ENCODE data around the gene ADAMTS19.

- no peak for TF ChIP-seq REST (IDR thresholded peaks at IDR 0.05; ENCODE audit: insufficient read depth in 1 of 2, low read depth in 2 of 2, low read length in 2 of 2)
- no peak for TF ChIP-seq TAF1 (IDR thresholded peaks at IDR 0.05; ENCODE audit: borderline replicate concordance, insufficient read depth, low read length)
Observed at GRCh38 chr5:129766798-129767197, 306.7 kb downstream of the ADAMTS19 start.
